DOHH2 (cell line): ENCODE data around the gene EXOSC3.

Experiments
- EZH2phosphoT487 ChIP-seq: fragments of 200-600 bp; sonication (generic); IDR thresholded peaks from 2 replicates; pipeline ENCODE4 v1.6.1; 2017; ENCODE audit warnings: borderline replicate concordance, mild to moderate bottlenecking, antibody characterized with exemption, low read length, moderate library complexity, mixed read lengths
- TF ChIP-seq, protein P1 (sequence below): fragments of 200-600 bp; sonication (generic); IDR thresholded peaks from one replicate; pipeline ENCODE4 v1.5.1; 2014; ENCODE audit warnings: antibody characterized with exemption, mild to moderate bottlenecking, low read depth, low read length; ENCODE audit not compliant: poor library complexity, severe bottlenecking

DNA sequence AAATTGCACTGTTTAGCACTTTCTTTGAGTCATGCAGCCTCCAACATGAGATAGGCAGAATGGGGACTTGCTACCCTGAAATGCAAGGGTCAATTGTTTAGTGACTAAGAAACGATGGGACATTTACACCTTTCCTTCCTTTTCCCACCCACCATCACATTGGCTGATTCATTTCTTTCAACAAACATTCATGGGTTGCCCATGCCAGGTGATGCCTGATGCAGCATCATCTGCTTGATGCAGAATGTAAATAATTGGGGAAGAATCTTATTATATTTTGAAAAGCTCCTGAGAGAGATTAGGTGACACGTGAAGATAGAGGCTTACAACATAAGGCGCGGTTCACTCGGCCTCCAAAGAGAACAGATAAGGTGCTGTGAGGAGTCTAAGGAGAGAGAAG, 35.7 kb downstream of the EXOSC3 start:
- TF ChIP-seq, protein P1, sequence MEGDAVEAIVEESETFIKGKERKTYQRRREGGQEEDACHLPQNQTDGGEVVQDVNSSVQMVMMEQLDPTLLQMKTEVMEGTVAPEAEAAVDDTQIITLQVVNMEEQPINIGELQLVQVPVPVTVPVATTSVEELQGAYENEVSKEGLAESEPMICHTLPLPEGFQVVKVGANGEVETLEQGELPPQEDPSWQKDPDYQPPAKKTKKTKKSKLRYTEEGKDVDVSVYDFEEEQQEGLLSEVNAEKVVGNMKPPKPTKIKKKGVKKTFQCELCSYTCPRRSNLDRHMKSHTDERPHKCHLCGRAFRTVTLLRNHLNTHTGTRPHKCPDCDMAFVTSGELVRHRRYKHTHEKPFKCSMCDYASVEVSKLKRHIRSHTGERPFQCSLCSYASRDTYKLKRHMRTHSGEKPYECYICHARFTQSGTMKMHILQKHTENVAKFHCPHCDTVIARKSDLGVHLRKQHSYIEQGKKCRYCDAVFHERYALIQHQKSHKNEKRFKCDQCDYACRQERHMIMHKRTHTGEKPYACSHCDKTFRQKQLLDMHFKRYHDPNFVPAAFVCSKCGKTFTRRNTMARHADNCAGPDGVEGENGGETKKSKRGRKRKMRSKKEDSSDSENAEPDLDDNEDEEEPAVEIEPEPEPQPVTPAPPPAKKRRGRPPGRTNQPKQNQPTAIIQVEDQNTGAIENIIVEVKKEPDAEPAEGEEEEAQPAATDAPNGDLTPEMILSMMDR, result no peak
- TF ChIP-seq EZH2phosphoT487, result no peak
